GM18519 (cell line): ENCODE data around the gene CEP57L1.
"Not testable (repeated sequence)": the region's sequence is repeated elsewhere in the genome, so short reads cannot be mapped to it uniquely, and the experiment has no call there.

Experiments
- ATAC-seq: cut with Tn5 transposase; IDR thresholded peaks from one replicate; pipeline ENCODE4 v1.9.1; 2021; ENCODE audit warnings: mild to moderate bottlenecking, moderate library complexity; ENCODE audit not compliant: unreplicated experiment, low FRiP score

Gene CEP57L1

DNA sequence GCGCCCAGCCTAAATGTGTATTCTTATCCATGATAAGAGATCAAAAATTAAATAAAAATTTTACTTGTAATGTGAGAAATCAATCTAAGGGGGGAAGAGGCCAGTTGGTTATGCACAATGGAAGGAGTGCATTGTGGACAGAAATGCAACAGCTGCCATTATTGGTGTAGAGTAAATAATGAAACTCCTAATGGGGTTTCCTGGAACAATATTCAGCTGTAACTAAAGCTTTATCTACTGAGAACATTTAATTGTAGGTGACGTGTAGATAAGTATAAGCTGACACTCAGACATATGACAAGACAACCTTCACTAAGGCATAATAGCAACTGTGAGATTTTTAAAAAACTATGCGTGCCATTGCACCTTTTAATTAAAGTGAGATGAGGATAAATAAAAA is 71.4 kb downstream of the CEP57L1 start:
- ATAC-seq, result no peak

DNA sequence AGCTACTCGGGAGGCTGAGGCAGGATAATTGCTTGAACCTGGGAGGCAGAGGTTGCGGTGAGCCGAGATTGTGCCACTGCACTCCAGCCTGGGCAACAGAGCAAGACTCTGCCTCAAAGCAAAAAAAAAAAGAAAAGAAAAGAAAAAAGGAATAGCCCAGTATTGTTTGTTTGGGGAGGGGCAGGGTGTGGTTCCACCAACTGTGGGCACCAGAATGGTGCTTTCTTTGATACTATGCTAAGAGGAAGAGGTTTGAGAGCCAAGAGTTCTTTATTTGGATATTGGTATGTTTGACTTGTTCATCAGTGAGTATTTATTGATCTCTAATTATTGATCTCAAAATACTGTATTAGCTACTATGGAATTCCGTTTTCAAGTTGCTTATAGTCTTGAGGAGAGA is 72.3 kb downstream of the CEP57L1 start:
- no peak for ATAC-seq

DNA sequence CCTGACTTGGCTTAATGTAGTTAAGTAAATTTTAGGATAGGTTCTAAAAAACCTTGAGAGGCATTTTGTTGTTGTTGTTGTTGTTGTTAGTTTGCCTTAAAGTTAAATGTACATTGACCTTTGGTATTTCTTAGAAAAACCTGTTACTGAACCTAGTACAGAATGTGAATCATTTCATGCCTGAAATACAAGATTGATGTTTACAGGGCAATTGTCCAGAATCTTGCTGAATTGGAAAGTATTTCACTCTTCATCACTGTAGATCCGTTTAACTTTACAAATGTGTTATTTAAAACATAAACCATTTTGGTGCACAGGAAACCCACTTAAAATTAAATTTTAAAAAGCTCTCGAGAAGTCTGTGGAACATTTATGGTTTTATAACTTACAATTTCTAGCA is 75.0 kb downstream of the CEP57L1 start:
- ATAC-seq, result no peak

GRCh38 chr6:109172101-109172746 is 76.9 kb downstream of the CEP57L1 start:
- no peak for ATAC-seq

- ATAC-seq, result no peak
Observed at GRCh38 chr6:109174916-109175315, 79.6 kb downstream of the CEP57L1 start.

DNA sequence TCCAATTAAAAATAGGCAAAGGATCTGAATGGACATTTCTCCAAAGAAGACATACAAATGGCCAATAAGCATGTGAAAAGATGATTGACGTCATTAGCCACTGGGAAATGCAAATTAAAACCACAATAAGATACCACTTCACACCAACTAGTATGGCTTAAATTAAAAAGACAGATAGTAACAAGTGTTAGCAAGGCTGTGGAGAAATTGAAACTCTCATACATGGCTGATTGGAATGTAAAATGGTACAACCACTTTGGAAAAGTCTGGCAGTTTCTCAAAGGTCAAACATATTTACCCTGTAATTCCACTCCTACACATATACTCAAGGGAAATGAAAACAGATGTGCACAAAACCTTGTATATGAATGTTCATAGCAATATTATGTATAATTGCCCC is 83.6 kb downstream of the CEP57L1 start:
- ATAC-seq, result no peak

GRCh38 chr6:109179507-109179906 is 84.2 kb downstream of the CEP57L1 start:
- no peak for ATAC-seq

GRCh38 chr6:109182578-109182977 is 87.3 kb downstream of the CEP57L1 start:
- no peak for ATAC-seq

DNA sequence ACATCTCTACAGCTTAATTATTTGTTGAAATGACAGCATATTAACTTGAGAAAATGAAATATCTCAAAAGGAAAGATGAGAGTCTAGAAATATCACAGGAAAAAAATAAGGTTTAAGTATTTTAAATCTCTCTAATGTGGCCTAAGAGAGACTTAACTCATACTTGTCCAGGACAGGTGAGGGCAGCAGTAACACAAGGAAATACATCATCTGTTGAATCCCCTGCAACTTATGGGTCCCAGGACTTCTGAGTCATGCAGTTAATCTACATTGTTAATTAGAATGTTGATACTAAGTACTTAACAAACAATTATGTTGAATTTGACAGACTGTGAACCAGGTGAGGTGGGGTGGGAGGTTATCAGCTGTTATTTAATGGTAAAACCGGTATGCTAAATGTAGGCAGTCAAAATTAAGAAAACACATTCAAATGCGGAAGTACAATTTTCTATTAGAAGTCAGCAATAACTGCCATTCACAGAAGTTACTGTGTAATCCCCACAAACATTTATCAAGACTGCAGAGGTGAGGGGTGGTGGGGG is 87.9 kb downstream of the CEP57L1 start:
- no peak for ATAC-seq

GRCh38 chr6:109184638-109185037 is 89.3 kb downstream of the CEP57L1 start:
- no peak for ATAC-seq

GRCh38 chr6:109186012-109186411 is 90.7 kb downstream of the CEP57L1 start:
- ATAC-seq, result no peak

DNA sequence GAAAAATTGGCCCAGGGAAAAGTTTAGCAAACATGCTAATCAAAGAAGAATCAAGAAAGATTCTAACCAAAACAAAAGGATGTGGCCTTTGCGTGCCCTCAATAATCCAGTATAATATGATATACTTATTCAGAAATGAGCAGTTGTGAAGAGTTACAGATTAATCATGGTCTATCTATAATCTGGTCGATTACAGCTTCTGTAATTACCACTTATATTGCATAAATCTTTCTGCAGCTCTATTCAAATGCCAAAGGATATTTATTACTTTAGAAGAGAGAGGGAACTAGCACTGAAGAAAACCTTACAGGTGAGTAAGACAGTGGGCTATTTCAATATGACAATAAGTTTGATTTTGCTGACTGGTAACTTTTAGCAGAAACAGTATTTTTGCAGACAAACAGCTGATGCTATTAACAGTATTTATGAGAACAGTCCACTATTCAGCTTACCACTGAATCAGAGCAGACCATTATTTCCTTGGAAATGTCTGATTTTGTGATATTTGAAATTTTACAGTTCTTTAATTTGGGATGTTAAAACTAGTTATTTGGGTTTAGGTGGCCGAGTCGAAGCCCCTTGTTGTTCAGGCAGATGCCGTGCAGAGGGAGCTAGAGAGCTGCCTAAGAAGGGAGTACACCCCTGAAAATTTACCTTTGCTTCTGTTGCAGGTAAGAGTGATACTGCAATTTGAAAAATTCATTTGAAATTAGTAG is 92.2 kb downstream of the CEP57L1 start:
- ATAC-seq, result no peak

GRCh38 chr6:109188115-109188411 is 92.8 kb downstream of the CEP57L1 start:
- no peak for ATAC-seq

GRCh38 chr6:109191368-109191767 is 96.1 kb downstream of the CEP57L1 start:
- ATAC-seq, result not testable (repeated sequence)

DNA sequence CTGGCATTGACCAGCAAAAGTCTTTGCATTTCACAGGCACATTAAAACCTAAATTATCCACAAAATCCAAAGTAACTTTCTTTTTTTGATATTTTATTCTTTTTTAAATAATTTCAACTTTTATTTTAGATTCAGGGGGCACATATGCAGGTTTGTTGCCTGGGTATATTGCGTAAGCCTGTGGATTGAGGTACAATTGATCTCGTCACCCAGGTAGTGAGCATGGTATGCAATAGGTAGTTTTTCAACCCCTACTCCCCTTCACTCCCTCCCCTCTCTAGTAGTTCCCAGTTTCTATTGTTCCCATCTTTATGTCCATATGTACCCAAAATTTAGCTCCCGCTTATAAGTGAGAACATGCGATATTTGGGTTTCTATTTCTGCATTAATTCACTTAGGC is 97.6 kb downstream of the CEP57L1 start:
- no peak for ATAC-seq

DNA sequence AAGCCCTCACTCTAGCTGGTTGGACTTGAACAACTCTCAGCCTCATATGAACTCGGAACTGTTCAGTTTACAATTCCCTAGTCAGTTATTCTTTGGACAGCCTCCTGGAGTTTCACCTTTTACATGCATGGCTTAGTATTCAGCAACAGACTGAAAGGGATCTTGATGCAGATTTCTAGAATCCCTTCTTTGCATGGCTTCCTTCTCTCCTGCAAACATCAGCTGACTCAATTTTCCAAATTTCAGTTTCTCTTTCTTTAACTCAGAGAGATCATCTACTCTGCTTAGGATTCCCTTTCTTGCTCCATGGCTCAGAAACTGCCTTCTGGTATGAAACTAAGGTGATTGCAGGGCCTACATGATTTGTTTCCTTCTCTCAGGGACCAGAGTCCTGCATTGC is 99.6 kb downstream of the CEP57L1 start:
- ATAC-seq, result no peak

DNA sequence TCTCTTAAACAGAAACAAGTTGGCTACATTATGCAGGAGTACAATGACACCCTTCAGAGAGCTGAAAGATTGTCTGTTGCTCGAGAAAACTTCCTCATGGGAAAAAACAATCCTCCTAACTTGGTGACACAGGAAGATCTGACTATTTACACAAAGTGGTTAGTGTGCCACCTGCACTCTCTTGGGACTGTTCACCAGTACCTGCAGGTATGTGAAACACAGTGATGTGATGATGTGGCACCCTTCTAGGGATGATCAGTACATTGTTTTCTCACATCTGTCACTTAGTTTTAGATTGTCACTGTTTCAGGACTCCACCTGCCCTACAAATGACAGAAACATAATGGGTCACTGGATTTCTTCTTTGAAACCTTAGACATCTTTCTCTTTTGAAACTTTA is 101.8 kb downstream of the CEP57L1 start:
- ATAC-seq, result no peak

- no peak for ATAC-seq
Observed at GRCh38 chr6:109202409-109203264, 107.3 kb downstream of the CEP57L1 start.

- no peak for ATAC-seq
Observed at GRCh38 chr6:109204511-109204910, 109.2 kb downstream of the CEP57L1 start.

DNA sequence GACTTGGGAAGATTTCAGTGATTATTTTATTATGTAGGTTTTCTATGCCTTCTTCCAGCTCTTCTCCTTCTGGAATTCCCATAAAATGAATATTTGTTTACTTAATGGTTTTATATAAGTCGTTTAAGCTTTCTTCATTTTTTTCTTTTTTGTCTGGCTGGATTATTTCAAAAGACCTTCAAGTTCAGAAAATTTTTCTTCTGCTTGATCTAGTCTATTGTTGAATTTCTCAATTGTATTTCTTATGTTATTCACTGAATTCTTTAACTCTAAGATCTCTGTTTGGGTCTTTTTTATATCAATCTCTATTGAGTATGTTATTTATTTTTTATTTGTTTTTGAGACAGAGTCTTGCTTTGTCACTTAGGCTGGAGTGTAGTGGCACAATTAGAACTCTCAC is 117.4 kb downstream of the CEP57L1 start:
- no peak for ATAC-seq
